Thoracic aorta (tissue), 2 donors: ENCODE measurements around the gene POU2AF2. TPM values are rescaled to one million over a fixed set of nuclear protein-coding genes. Genes with fewer than 3 reads are reported as not detected.
"Not testable (repeated sequence)": the region's sequence is repeated elsewhere in the genome, so short reads cannot be mapped to it uniquely, and the experiment has no call there.

ENCODE experiments used
- ATAC-seq: fragments of 150-250 bp; one replicate; pipeline ENCODE4 v1.8.0; 2017; ENCODE audit warnings: low read depth; ENCODE audit not compliant: insufficient number of reproducible peaks, low FRiP score
- DNase-seq: peaks from one replicate; pipeline ENCODE4 v3.0.0-alpha.2; 2020; ENCODE audit warnings: low spot score
- H3K27ac ChIP-seq, 2 donors: fragments of 200-600 bp; sonication (generic); 1 replicate in 1 of 2; 2 replicates in 1 of 2; pipeline ENCODE4 v1.5.1; 2016; ENCODE audit warnings: mild to moderate bottlenecking in 2 of 2, moderate library complexity in 2 of 2
- H3K27me3 ChIP-seq: fragments of 200-600 bp; sonication (generic); replicated peaks from 2 replicates; pipeline ENCODE4 v1.6.0; 2016; ENCODE audit warnings: mild to moderate bottlenecking; ENCODE audit not compliant: insufficient read depth
- H3K36me3 ChIP-seq: fragments of 200-600 bp; sonication (generic); one replicate; pipeline ENCODE4 v1.5.1; 2016
- H3K4me1 ChIP-seq, 2 donors: fragments of 200-600 bp; sonication (generic); 1 replicate in 1 of 2; 2 replicates in 1 of 2; pipeline versions ENCODE4 v1.5.1 to v1.6.0; 2016; ENCODE audit warnings: low read depth in 2 of 2, mild to moderate bottlenecking in 1 of 2; ENCODE audit not compliant: control insufficient read depth in 1 of 2
- H3K4me3 ChIP-seq: fragments of 200-600 bp; sonication (generic); 2 replicates; pipeline ENCODE4 v1.5.1; 2016; ENCODE audit warnings: mild to moderate bottlenecking
- H3K9me3 ChIP-seq: fragments of 200-600 bp; sonication (generic); 2 replicates; pipeline ENCODE4 v1.5.1; 2016
- total RNA-seq, 2 donors: library from RNA; depleted of rRNA; stranded (reverse); fragments of >200 nt; gene quantifications; one replicate each; pipeline versions ENCODE4 v1.1.0 to v1.2.3, GENCODE V29; 2016
- TF ChIP-seq, protein P1 (sequence below): fragments of 200-600 bp; sonication (generic); IDR thresholded peaks from one replicate; pipeline ENCODE4 v1.5.1; 2019; ENCODE audit warnings: antibody characterized with exemption

The POU2AF2 gene
- total RNA-seq, 2 donors from 2014 or later = not detected

DNA sequence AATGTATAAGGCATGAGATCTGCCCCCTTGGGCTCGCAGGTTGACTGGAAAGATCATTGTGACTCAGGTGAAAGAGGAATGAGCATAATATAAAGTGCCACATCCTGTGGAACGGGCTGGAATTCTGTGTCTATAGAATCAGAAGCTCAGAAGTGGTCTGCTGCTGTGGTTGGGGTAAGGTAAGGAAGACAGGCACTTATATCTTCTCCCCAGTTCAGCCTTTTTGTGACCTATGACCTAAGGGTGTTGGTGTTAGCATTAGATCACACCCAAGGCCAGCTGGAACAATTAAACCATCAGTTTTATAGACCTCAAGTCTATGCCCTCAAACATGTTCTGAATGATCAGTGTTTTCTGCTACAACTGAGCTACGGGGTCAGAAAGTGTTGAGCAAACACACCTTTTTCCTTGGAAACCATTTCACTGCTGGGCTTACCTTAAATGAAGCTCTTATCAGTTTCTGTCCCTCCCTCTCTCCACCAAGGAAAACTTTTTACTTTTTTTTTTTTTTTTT lies 37.1 kb downstream of the POU2AF2 start:
- TF ChIP-seq, protein P1, sequence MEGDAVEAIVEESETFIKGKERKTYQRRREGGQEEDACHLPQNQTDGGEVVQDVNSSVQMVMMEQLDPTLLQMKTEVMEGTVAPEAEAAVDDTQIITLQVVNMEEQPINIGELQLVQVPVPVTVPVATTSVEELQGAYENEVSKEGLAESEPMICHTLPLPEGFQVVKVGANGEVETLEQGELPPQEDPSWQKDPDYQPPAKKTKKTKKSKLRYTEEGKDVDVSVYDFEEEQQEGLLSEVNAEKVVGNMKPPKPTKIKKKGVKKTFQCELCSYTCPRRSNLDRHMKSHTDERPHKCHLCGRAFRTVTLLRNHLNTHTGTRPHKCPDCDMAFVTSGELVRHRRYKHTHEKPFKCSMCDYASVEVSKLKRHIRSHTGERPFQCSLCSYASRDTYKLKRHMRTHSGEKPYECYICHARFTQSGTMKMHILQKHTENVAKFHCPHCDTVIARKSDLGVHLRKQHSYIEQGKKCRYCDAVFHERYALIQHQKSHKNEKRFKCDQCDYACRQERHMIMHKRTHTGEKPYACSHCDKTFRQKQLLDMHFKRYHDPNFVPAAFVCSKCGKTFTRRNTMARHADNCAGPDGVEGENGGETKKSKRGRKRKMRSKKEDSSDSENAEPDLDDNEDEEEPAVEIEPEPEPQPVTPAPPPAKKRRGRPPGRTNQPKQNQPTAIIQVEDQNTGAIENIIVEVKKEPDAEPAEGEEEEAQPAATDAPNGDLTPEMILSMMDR = no peak
- no peaks in the 10 kb centered on the region for H3K4me1 ChIP-seq
- no peak overlapping the region for H3K4me3 ChIP-seq
- ATAC-seq (no peak), DNase-seq (no peak)
- H3K27ac ChIP-seq = no peak overlapping the region
- no peaks in the 10 kb centered on the region for H3K9me3 ChIP-seq
- no peaks in the 10 kb centered on the region for H3K27me3 ChIP-seq
- H3K36me3 ChIP-seq = no peaks in the 10 kb centered on the region

DNA sequence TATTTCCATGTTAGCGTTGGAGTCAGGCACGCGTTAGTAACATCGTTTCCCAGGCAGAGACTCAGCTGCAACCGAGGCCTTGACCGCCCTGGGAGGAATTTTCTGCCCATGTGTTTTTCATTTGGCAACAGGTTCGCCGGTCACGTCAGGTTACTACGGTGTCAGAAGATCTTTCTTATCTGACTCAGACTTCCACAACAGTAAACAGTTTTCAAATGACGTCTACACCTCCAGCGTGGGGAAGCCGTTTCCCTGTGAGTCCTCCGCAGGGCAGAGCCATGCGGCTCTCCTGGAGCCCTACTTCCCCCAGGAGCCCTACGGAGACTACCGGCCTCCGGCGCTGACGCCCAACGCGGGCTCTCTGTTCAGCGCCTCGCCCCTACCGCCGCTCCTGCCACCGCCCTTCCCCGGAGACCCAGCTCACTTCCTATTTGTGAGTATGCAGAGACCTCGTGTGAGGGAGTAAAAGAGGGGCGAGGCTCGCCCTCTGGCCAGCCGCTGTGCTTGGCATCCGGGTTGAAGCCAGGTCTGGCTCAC lies 38.5 kb downstream of the POU2AF2 start:
- Histone ChIP-seq H3K4me1 (no peaks in the 10 kb centered on the region), H3K27ac (no peak overlapping the region), H3K4me3 (no peak overlapping the region), H3K9me3 (no peaks in the 10 kb centered on the region), H3K27me3 (no peaks in the 10 kb centered on the region), H3K36me3 (no peaks in the 10 kb centered on the region)
- ATAC-seq (no peak), DNase-seq (no peak)
- TF ChIP-seq, protein P1 = no peak

DNA sequence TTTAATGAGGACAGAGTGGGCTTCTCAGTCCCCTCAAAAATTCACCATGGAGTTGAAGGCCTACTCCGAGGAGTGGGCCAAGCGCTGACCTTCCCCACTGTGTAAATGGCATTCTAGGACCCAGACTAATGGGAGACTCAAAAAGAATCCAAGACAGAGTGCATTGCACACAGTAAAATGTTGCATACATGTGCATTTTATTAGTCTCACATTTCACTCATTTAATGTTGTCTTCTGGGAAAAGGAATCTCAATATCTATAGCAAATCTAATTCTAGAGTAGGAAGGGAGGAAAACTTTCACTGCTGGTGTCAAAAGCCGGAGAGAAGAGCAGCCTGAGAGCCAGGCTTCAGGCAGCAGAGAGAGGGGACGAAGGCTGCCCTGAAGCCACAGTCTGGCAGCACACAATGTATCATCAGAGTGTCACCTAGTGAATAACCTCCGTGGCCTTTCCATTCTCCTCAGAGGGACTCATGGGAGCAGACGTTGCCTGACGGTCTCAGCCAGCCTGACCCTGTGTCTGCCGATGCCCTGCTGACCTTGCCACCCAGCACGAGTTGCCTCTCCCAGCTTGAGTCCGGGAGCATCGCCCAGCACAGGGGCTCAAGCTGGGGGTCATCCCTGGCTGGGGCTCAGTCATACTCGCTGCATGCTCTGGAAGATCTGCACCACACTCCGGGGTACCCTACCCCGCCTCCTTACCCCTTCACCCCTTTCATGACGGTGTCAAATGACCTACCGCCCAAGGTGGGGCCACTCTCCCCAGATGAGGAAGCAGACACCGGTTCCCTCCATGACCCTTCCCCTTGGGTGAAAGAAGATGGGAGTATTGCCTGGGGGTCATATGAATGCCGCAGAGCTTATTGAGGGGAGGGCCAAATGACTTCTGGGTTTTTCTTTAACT lies 39.9 kb downstream of the POU2AF2 start:
- Histone ChIP-seq H3K4me3 (no peak overlapping the region), H3K27ac (no peak overlapping the region), H3K4me1 (no peaks in the 10 kb centered on the region), H3K27me3 (no peaks in the 10 kb centered on the region), H3K9me3 (no peaks in the 10 kb centered on the region), H3K36me3 (no peaks in the 10 kb centered on the region)
- DNase-seq (no peak), ATAC-seq (no peak)
- TF ChIP-seq, protein P1 = no peak

DNA sequence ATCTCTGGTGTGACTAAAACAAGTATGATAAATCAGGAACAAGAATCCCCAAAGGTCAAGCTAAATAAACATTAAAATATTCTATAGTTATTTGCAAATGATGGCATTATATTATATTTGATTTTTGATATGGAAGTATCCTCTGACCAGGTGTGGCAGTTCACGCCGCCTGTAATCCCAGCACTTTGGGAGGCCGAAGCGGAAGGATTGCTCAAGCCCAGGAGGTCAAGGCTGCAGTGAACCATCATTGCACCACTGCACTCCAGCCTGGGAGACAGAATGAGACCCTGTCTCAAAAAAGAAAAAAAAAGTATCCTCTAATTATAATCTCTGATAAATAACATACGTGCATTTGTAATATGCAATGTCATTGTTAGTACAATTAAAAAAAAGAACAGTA lies 46.2 kb downstream of the POU2AF2 start:
- Histone ChIP-seq H3K9me3 (no peaks in the 10 kb centered on the region), H3K4me3 (no peak overlapping the region), H3K4me1 (no peaks in the 10 kb centered on the region), H3K36me3 (no peaks in the 10 kb centered on the region), H3K27ac (no peak overlapping the region), H3K27me3 (no peaks in the 10 kb centered on the region)
- ATAC-seq (no peak), DNase-seq (no peak)
- TF ChIP-seq, protein P1 = no peak

DNA sequence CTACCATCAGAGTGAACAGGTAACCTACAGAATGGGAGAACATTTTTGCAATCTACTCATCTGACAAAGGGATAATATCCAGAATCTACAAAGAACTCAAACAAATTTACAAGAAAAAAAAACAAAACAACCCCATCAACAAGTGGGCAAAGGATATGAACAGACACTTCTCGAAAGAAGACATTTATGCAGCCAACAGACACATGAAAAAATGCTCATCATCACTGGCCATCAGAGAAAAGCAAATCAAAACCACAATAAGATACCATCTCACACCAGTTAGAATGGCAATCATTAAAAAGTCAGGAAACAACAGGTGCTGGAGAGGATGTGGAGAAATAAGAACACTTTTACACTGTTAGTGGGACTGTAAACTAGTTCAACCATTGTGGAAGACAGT lies 46.9 kb downstream of the POU2AF2 start:
- H3K4me1 ChIP-seq, H3K9me3 ChIP-seq, H3K4me3 ChIP-seq, ATAC-seq, H3K27ac ChIP-seq, H3K36me3 ChIP-seq, DNase-seq, H3K27me3 ChIP-seq: not testable (repeated sequence)
